HepG2 (cell line): ENCODE results near the gene ZSWIM8. TPM values are rescaled to one million over a fixed set of nuclear protein-coding genes. Genes with fewer than 3 reads are reported as not detected.

ENCODE experiments used
- ARNT ChIP-seq: fragments of 450-650 bp; IDR thresholded peaks from 2 replicates; pipeline ENCODE4 v1.6.1; 2017
- ELF1 ChIP-seq: sonication (generic); formaldehyde crosslinking; IDR thresholded peaks from 2 replicates; pipeline ENCODE4 v1.4.0; 2020; ENCODE audit warnings: missing genetic modification reagents
- FOXO4 ChIP-seq: sonication (generic); formaldehyde crosslinking; conservative IDR thresholded peaks from 2 replicates; pipeline ENCODE4 v1.8.1; 2023; ENCODE audit warnings: missing genetic modification reagents
- HCFC1 ChIP-seq: fragments of 150-350 bp; IDR thresholded peaks from 2 replicates; pipeline ENCODE4 v1.6.1; 2014; ENCODE audit warnings: low read depth, low read length
- KDM2A ChIP-seq: sonication (generic); formaldehyde crosslinking; IDR thresholded peaks from 2 replicates; pipeline ENCODE4 v1.4.0; 2020; ENCODE audit warnings: low read depth, missing genetic modification reagents, borderline replicate concordance
- KDM5B ChIP-seq: sonication (generic); formaldehyde crosslinking; IDR thresholded peaks from 2 replicates; pipeline ENCODE4 v1.4.0; 2020; ENCODE audit warnings: missing genetic modification reagents, mild to moderate bottlenecking, borderline replicate concordance
- MED1 ChIP-seq: sonication (generic); formaldehyde crosslinking; IDR thresholded peaks from 2 replicates; pipeline ENCODE4 v1.4.0; 2020; ENCODE audit warnings: missing genetic modification reagents
- MLX ChIP-seq: IDR thresholded peaks from 2 replicates; pipeline ENCODE4 v1.6.1; 2016
- NCOR1 ChIP-seq: fragments of 200-600 bp; sonication (generic); IDR thresholded peaks from 2 replicates; pipeline ENCODE4 v1.7.0; 2017; ENCODE audit warnings: antibody characterized with exemption, low read length, borderline replicate concordance
- POLR2G ChIP-seq: fragments of 200-400 bp; formaldehyde crosslinking; IDR thresholded peaks from 2 replicates; pipeline ENCODE4 v1.6.1; 2018; ENCODE audit warnings: mild to moderate bottlenecking, low read depth, low read length, moderate library complexity
- RFXAP ChIP-seq: sonication (generic); formaldehyde crosslinking; IDR thresholded peaks from 2 replicates; pipeline ENCODE4 v1.4.0; 2020; ENCODE audit warnings: missing genetic modification reagents, borderline replicate concordance
- TFDP2 ChIP-seq: sonication (generic); formaldehyde crosslinking; IDR thresholded peaks from 2 replicates; pipeline ENCODE4 v1.4.0; 2020; ENCODE audit warnings: missing genetic modification reagents
- YEATS2 ChIP-seq: sonication (generic); formaldehyde crosslinking; IDR thresholded peaks from 2 replicates; pipeline ENCODE4 v1.4.0; 2020; ENCODE audit warnings: missing genetic modification reagents, borderline replicate concordance
- ZFP82 ChIP-seq: sonication (generic); formaldehyde crosslinking; IDR thresholded peaks from 2 replicates; pipeline ENCODE4 v1.5.1; 2020; ENCODE audit warnings: mild to moderate bottlenecking, missing genetic modification reagents, borderline replicate concordance
- ZNF430 ChIP-seq: sonication (generic); formaldehyde crosslinking; IDR thresholded peaks from 2 replicates; pipeline ENCODE4 v1.9.0; 2021; ENCODE audit warnings: mild to moderate bottlenecking, missing genetic modification reagents
- ZNF501 ChIP-seq: sonication (generic); formaldehyde crosslinking; IDR thresholded peaks from 2 replicates; pipeline ENCODE4 v1.5.1; 2020; ENCODE audit warnings: mild to moderate bottlenecking, moderate library complexity, missing genetic modification reagents
- ZNF687 ChIP-seq: sonication (generic); formaldehyde crosslinking; IDR thresholded peaks from 2 replicates; pipeline ENCODE4 v1.5.1; 2020; ENCODE audit warnings: mild to moderate bottlenecking, missing genetic modification reagents, moderate library complexity
- ZNF788 ChIP-seq: sonication (generic); formaldehyde crosslinking; IDR thresholded peaks from 2 replicates; pipeline ENCODE4 v1.5.0; 2020; ENCODE audit warnings: mild to moderate bottlenecking, missing genetic modification reagents, borderline replicate concordance
- ZNF83 ChIP-seq: sonication (generic); formaldehyde crosslinking; IDR thresholded peaks from 2 replicates; pipeline ENCODE4 v1.4.0; 2020; ENCODE audit warnings: missing genetic modification reagents, mild to moderate bottlenecking, borderline replicate concordance
- polyA plus RNA-seq, 8 experiments: library from polyadenylated mRNA; depleted of rRNA in 3 of 8; stranded (reverse) in 7 of 8; unstranded in 1 of 8; fragments of >200 nt; fragmentation: Illumina TruSeq in 4 of 8; extraction: Trizol in 4 of 8; gene quantifications; 2 replicates each; pipeline versions ENCODE4 v1.2.1 to v1.2.3, GENCODE V29; 2011 to 2016; ENCODE audit warnings: low read depth in 4 of 8, missing spikeins in 1 of 8, mixed read lengths in 1 of 8; ENCODE audit not compliant: insufficient read depth in 1 of 8
- total RNA-seq, 5 experiments: library from RNA; depleted of rRNA; stranded (reverse); fragments of >200 nt; fragmentation: Illumina TruSeq; extraction: Trizol; gene quantifications; 2 replicates each; pipeline ENCODE4 v1.2.3, GENCODE V29; 2016; ENCODE audit warnings: low read depth in 1 of 5
- TF ChIP-seq, protein P1 (sequence below): sonication (generic); formaldehyde crosslinking; IDR thresholded peaks from 2 replicates; pipeline ENCODE4 v1.4.0; 2020; ENCODE audit warnings: mild to moderate bottlenecking, missing genetic modification reagents

Gene ZSWIM8
- total and polyA plus RNA-seq, 2 of the 13 experiments (the other 11 are each of a cell fraction or from before 2014, with no cell fraction given): 39.9 to 98.2 TPM

DNA sequence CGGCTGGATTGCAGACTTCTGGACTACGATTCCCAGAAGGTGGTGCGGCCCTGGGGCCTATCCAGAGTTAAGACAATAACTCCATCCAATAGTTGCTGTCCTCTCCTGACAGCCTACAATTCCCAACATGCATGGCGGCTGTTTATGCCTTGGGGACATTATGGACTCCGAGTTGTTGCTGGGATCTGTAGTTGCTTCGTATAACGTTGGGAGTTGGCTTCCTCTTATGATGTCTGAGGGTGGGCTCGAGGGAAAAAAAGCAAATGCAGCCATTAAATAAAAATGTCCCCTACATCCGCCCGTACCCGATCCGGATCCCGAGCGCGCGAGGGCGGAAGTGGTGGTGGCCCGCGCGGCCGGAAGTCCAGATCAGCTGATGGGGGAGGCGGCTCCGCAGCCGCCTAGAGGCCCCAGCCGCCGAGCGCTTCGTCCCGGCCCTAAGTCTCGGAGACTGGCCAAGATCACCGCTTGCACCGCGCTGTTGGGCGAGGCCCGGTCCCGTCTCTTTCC, at the start of gene ZSWIM8 (continued):
- TF ChIP-seq ZNF687 (CRISPR knock-in tag): peak; percentile 72
- TF ChIP-seq POLR2G: peak; percentile 68
- TF ChIP-seq ZFP82 (CRISPR knock-in tag): 0 out of 2 replicates have a peak, but pooled peaks have one; percentile 52
- no peak for TF ChIP-seq MLX (CRISPR knock-in tag)
- peak; percentile 84 for TF ChIP-seq ELF1 (CRISPR knock-in tag)
- peak; percentile 73; the same call in 1 of the 2 replicates for TF ChIP-seq NCOR1
- TF ChIP-seq ZNF83: 0 out of 2 replicates have a peak, but pooled peaks have one; percentile 54
- TF ChIP-seq ZNF788 (CRISPR knock-in tag): no peak
- 0 out of 2 replicates have a peak, but pooled peaks have one; percentile 53 for TF ChIP-seq RFXAP (CRISPR knock-in tag)
- TF ChIP-seq, protein P1, sequence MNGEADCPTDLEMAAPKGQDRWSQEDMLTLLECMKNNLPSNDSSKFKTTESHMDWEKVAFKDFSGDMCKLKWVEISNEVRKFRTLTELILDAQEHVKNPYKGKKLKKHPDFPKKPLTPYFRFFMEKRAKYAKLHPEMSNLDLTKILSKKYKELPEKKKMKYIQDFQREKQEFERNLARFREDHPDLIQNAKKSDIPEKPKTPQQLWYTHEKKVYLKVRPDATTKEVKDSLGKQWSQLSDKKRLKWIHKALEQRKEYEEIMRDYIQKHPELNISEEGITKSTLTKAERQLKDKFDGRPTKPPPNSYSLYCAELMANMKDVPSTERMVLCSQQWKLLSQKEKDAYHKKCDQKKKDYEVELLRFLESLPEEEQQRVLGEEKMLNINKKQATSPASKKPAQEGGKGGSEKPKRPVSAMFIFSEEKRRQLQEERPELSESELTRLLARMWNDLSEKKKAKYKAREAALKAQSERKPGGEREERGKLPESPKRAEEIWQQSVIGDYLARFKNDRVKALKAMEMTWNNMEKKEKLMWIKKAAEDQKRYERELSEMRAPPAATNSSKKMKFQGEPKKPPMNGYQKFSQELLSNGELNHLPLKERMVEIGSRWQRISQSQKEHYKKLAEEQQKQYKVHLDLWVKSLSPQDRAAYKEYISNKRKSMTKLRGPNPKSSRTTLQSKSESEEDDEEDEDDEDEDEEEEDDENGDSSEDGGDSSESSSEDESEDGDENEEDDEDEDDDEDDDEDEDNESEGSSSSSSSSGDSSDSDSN: peak; percentile 70; the same call in 1 of the 2 replicates
- TF ChIP-seq ZNF501 (CRISPR knock-in tag): peak; percentile 71
- TF ChIP-seq KDM2A (CRISPR knock-in tag): peak; percentile 86
- TF ChIP-seq ZNF430 (CRISPR knock-in tag): no peak
- TF ChIP-seq YEATS2: peak; percentile 66
- peak; percentile 83 for TF ChIP-seq HCFC1
- peak; percentile 42; the same call in 1 of the 2 replicates for TF ChIP-seq MED1 (CRISPR knock-in tag)
- peak; percentile 47; the same call in 1 of the 2 replicates for TF ChIP-seq KDM5B (CRISPR knock-in tag)
- TF ChIP-seq FOXO4 (CRISPR knock-in tag): 0 out of 2 replicates have a peak, but pooled peaks have one; percentile 20
- TF ChIP-seq TFDP2 (CRISPR knock-in tag): peak; percentile 66; the same call in 1 of the 2 replicates
- no peak for TF ChIP-seq ARNT
